HAP-1 (cell line): ENCODE measurements around the gene VWA3B.

Experiments
- DNase-seq, 2 experiments: peaks; one replicate each; pipeline ENCODE4 v3.0.0-alpha.2; 2016 to 2020; ENCODE audit warnings: low spot score in 2 of 2
- H3K27me3 ChIP-seq: fragments of 250-450 bp; sonication (Bioruptor Pico); 2 replicates; pipeline ENCODE4 v1.5.1; 2020; ENCODE audit warnings: low read depth, mild to moderate bottlenecking, moderate library complexity
- H3K36me3 ChIP-seq: fragments of 250-450 bp; sonication (Bioruptor Pico); replicated peaks from 2 replicates; pipeline ENCODE4 v1.5.1; 2020; ENCODE audit warnings: mild to moderate bottlenecking
- H3K4me1 ChIP-seq: fragments of 250-450 bp; sonication (Bioruptor Pico); 2 replicates; pipeline ENCODE4 v1.5.1; 2020; ENCODE audit warnings: mild to moderate bottlenecking
- H3K4me3 ChIP-seq: fragments of 250-450 bp; sonication (Bioruptor Pico); 2 replicates; pipeline ENCODE4 v1.5.1; 2020; ENCODE audit warnings: mild to moderate bottlenecking, moderate library complexity
- H3K9me3 ChIP-seq: fragments of 250-450 bp; sonication (Bioruptor Pico); 2 replicates; pipeline ENCODE4 v1.5.1; 2020; ENCODE audit warnings: mild to moderate bottlenecking, moderate library complexity
- in situ Hi-C: fragments of 300-500 bp; cut with MboI; formaldehyde crosslinking; loops from 3 replicates; pipeline ENCODE4 v1.14.3; 2020; ENCODE audit warnings: low sequenced_read_pairs, inconsistent platforms, mixed read lengths

The VWA3B gene

GRCh38 chr2:98177986-98178385 is 91.0 kb downstream of the VWA3B start:
- in situ Hi-C loops = no loop called here
- Histone ChIP-seq H3K27me3 (no peaks in the 10 kb centered on the region; the same call in none of the 2 replicates), H3K4me3 (no peak overlapping the region), H3K36me3 (no peaks in the 10 kb centered on the region), H3K9me3 (no peaks in the 10 kb centered on the region), H3K4me1 (no peaks in the 10 kb centered on the region)
- DNase-seq = no peak

DNA sequence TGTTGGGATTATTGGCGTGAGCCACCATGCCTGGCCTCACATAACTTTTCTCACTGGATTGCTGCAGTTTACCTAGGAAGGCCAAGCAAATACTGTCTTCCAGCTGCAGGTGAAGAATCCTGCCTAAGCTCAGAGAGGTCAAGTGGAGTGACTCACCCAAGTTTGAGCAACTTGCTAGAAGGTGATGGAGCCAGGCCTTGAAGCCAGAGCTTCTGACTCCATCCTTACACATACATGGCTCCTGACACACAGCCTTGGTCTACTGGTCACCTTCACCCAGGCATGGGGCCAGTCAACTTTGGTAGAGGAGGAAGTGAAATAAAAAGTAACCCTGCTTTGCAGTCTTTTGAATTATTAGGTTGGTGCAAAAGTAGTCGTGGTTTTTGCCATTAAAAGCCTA is 93.5 kb downstream of the VWA3B start:
- Histone ChIP-seq H3K36me3 (no peaks in the 10 kb centered on the region), H3K27me3 (no peaks in the 10 kb centered on the region; the same call in 1 of the 2 replicates), H3K9me3 (no peaks in the 10 kb centered on the region), H3K4me3 (no peak overlapping the region), H3K4me1 (no peaks in the 10 kb centered on the region)
- DNase-seq = no peak
- in situ Hi-C loops = no loop called here

DNA sequence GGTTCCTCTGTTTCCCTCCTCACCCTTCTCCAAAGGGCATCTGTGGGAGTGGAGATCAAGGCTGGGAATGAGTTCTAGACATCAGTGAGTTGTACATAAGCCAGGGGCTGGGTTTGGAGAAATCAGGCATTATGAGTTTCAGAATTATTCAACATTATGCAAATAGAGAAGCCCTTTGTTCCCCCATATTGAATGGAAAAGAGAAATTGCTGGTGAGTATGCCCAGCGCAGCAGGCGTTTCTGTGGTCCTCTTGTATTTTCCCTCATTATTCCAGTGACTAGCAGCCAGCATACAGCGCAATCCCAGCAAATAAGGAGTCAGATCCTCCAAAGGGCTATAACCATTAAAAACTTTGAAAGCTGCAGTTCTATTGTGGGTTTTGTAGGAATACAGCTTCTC is 94.4 kb downstream of the VWA3B start:
- DNase-seq = no peak
- in situ Hi-C loops = no loop called here

DNA sequence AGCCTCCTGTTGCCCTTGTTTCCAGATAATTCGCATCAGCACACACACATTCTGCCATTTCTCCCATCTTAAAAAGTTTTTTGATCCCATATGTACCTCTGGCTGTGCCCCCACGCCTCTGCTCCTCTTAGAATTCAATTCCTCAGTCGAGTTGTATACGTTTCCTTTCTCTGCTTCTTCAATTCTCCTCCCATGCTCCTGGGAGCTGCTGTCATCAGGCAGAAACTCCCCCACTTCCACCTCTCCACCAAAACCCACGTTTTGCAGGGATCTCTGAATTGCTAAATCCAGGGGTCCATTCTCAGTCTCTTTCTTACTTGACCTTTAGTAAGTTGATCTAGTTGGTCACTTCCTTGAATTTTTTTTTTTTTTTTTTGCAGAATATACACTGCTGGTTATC is 98.8 kb downstream of the VWA3B start:
- Histone ChIP-seq H3K27me3 (no peaks in the 10 kb centered on the region), H3K4me3 (no peak overlapping the region), H3K36me3 (no peaks in the 10 kb centered on the region), H3K9me3 (no peaks in the 10 kb centered on the region), H3K4me1 (no peaks in the 10 kb centered on the region)
- no peak for DNase-seq
- in situ Hi-C loops = no loop called here

More for the DNA sequence above, 94.4 kb downstream of the VWA3B start:
- H3K4me3 ChIP-seq = no peak overlapping the region
- no peaks in the 10 kb centered on the region; the same call in 1 of the 2 replicates for H3K27me3 ChIP-seq
- H3K36me3 ChIP-seq = no peaks in the 10 kb centered on the region
- H3K4me1 ChIP-seq = no peaks in the 10 kb centered on the region
- H3K9me3 ChIP-seq = no peaks in the 10 kb centered on the region

GRCh38 chr2:98187194-98187593 is 100.2 kb downstream of the VWA3B start:
- DNase-seq = no peak
- in situ Hi-C loops = no loop called here

GRCh38 chr2:98188351-98189046 is 101.5 kb downstream of the VWA3B start:
- Histone ChIP-seq H3K36me3 (no peaks in the 10 kb centered on the region), H3K4me1 (no peaks in the 10 kb centered on the region), H3K9me3 (0 out of 2 replicates have a peak, but pooled peaks cover 3% of the 10 kb centered on the region), H3K27me3 (no peaks in the 10 kb centered on the region), H3K4me3 (no peak overlapping the region)
- in situ Hi-C loops = no loop called here
- DNase-seq = no peak

More at GRCh38 chr2:98187194-98187593, 100.2 kb downstream of the VWA3B start:
- 0 out of 2 replicates have a peak, but pooled peaks cover 3% of the 10 kb centered on the region for H3K9me3 ChIP-seq
- H3K4me1 ChIP-seq = no peaks in the 10 kb centered on the region
- H3K36me3 ChIP-seq = no peaks in the 10 kb centered on the region
- H3K27me3 ChIP-seq = no peaks in the 10 kb centered on the region
- no peak overlapping the region for H3K4me3 ChIP-seq

DNA sequence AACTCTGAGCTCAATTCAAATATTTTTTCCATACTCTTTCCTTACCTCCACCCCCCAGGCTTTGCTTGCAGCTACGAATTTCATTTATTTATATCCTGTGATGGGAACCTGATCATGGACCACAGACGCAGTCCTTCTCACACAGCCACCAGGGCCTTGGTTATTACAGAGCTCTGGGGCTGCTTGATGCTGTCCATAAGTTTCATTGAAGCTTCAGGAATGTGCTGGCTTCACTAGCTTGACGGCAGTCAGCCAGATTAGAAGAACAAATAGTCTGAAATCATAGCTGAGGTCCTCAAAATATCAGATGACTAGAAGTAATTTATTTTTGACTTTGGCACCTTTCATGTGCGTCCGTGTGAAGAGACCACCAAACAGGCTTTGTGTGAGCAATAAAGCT is 104.9 kb downstream of the VWA3B start:
- Histone ChIP-seq H3K36me3 (no peaks in the 10 kb centered on the region), H3K9me3 (0 out of 2 replicates have a peak, but pooled peaks cover 3% of the 10 kb centered on the region), H3K4me3 (no peak overlapping the region), H3K4me1 (no peaks in the 10 kb centered on the region), H3K27me3 (no peaks in the 10 kb centered on the region)
- in situ Hi-C loops = no loop called here
- DNase-seq = no peak

DNA sequence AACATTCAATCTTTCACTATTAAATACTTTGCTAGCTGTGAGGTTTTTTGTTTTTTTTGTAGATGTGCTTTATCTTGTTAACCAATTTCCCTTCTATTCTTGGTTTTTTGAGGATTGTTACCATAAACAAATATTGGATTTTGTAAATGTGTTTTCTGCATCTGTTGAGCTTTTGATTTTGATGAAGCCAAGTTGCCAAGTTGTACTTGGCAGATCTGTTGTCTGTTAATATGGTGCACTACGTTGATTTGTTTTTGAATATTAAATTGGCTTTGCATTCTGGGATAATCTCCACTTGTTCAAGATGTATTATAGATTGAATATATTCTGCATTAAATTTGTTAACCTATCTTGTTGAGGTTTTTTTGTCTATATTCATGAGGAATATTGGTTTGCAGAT is 114.6 kb downstream of the VWA3B start:
- H3K4me1 ChIP-seq = no peaks in the 10 kb centered on the region
- no peaks in the 10 kb centered on the region for H3K27me3 ChIP-seq
- no peak for DNase-seq
- H3K9me3 ChIP-seq = no peaks in the 10 kb centered on the region
- no peak overlapping the region for H3K4me3 ChIP-seq
- no peaks in the 10 kb centered on the region for H3K36me3 ChIP-seq
- in situ Hi-C loops = no loop called here

- H3K36me3 ChIP-seq = no peaks in the 10 kb centered on the region
- H3K9me3 ChIP-seq = no peaks in the 10 kb centered on the region
- no peak for DNase-seq
- H3K27me3 ChIP-seq = no peaks in the 10 kb centered on the region
- in situ Hi-C loops = no loop called here
- no peak overlapping the region for H3K4me3 ChIP-seq
- H3K4me1 ChIP-seq = peaks cover 9% of the 10 kb centered on the region
Observed at GRCh38 chr2:98205889-98206288, 118.9 kb downstream of the VWA3B start.

- Histone ChIP-seq H3K27me3 (no peaks in the 10 kb centered on the region), H3K4me1 (peaks cover 28% of the 10 kb centered on the region), H3K4me3 (no peak overlapping the region), H3K36me3 (no peaks in the 10 kb centered on the region), H3K9me3 (no peaks in the 10 kb centered on the region)
- in situ Hi-C loops = no loop called here
- DNase-seq = peak; percentile 68 to 93
Observed at GRCh38 chr2:98212092-98213000, 125.4 kb downstream of the VWA3B start.

- DNase-seq = no peak
- no peaks in the 10 kb centered on the region for H3K27me3 ChIP-seq
- H3K4me3 ChIP-seq = no peak overlapping the region
- in situ Hi-C loops = no loop called here
- H3K4me1 ChIP-seq = peaks cover 15% of the 10 kb centered on the region
- H3K36me3 ChIP-seq = no peaks in the 10 kb centered on the region
- peaks cover 9% of the 10 kb centered on the region for H3K9me3 ChIP-seq
Observed at GRCh38 chr2:98216616-98217015, 129.6 kb downstream of the VWA3B start.

- DNase-seq = no peak
- Histone ChIP-seq H3K27me3 (no peaks in the 10 kb centered on the region), H3K4me1 (no peaks in the 10 kb centered on the region; the same call in 1 of the 2 replicates), H3K4me3 (no peak overlapping the region), H3K9me3 (peaks cover 9% of the 10 kb centered on the region), H3K36me3 (no peaks in the 10 kb centered on the region)
- in situ Hi-C loops = no loop called here
Observed at GRCh38 chr2:98219152-98219551, 132.2 kb downstream of the VWA3B start.

- Histone ChIP-seq H3K4me1 (no peaks in the 10 kb centered on the region), H3K36me3 (no peaks in the 10 kb centered on the region), H3K4me3 (no peak overlapping the region), H3K27me3 (no peaks in the 10 kb centered on the region), H3K9me3 (no peaks in the 10 kb centered on the region)
- no peak for DNase-seq
- in situ Hi-C loops = no loop called here
Observed at GRCh38 chr2:98233941-98234340, 147.0 kb downstream of the VWA3B start.

- in situ Hi-C loops = no loop called here
Observed at GRCh38 chr2:98234776-98235175, 147.8 kb downstream of the VWA3B start.

More at GRCh38 chr2:98234776-98235175, 147.8 kb downstream of the VWA3B start:
- Histone ChIP-seq H3K36me3 (no peaks in the 10 kb centered on the region), H3K27me3 (no peaks in the 10 kb centered on the region), H3K4me3 (no peak overlapping the region), H3K9me3 (no peaks in the 10 kb centered on the region), H3K4me1 (no peaks in the 10 kb centered on the region)
- no peak for DNase-seq
